ENCODE results near the gene BORCS5. TPM values are rescaled to one million over a fixed set of nuclear protein-coding genes. Genes with fewer than 3 reads are reported as not detected.
A peak's percentile ranks its signal among the peaks of the same experiment; 100 is the strongest.
"Not testable (repeated sequence)": the region's sequence is repeated elsewhere in the genome, so short reads cannot be mapped to it uniquely, and the experiment has no call there.

BORCS5 gene
- total RNA-seq, 5 donors from 2014 or later (not counting 1 experiment from before 2014, with no cell fraction given): 18.0 to 34.0 (median 25.5) TPM

DNA sequence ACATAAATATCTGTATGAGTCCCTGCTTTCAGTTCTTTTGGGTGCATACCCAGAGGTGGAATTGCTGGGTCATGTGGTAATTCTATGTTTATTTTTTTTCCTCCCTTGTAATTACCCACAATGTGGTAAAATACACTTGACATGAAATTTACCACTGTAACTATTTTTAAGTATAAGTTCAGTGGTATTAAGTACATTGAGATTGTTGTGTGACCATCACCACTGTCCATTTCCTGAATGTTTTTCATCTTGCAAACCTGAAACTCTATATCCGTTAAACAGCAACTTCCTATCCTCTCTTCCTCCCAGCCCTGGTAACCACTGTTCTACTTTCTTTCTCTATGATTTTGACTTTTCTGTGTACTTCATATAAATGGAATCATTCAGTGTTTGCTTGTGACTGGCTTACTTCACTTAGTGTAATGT is 51.4 kb downstream of the BORCS5 start:
- ATAC-seq (replicated peaks in 1 of 4) (peak in 2 of 4 experiments; percentile 51 to 77), DNase-seq (peak in 1 of 35 experiments; percentile 32)
- H3K4me1 ChIP-seq (ENCODE audit: control insufficient read depth in 1 of 2, extremely low read depth in 1 of 2, insufficient read depth in 2 of 2, low read length in 2 of 2): peaks cover 0 to 2% of the 10 kb centered on the region in 2 experiments
- H3K36me3 ChIP-seq (ENCODE audit: control insufficient read depth in 2 of 2, extremely low read depth in 1 of 2, insufficient read depth in 1 of 2, low read length in 1 of 2): no peaks in the 10 kb centered on the region
- H3K27ac ChIP-seq (ENCODE audit: low read length): peak overlapping the region; percentile 0
- Mint-ChIP-seq H3K4me3 (no peak overlapping the region), H3K4me1 (peaks cover 34 to 56% (median 37%) of the 10 kb centered on the region in 3 donors), H3K36me3 (peaks cover 34% of the 10 kb centered on the region), H3K27ac (peak overlapping the region; percentile 10 to 23), H3K27me3 (no peaks in the 10 kb centered on the region), H3K9me3 (no peaks in the 10 kb centered on the region)
- ChIA-PET CTCF (no interaction called here), POLR2A (no interaction called here)
- WGBS (ENCODE audit: insufficient coverage): no CpG with 5 or more reads among the region's 1 CpG
- no peaks in the 10 kb centered on the region for H3K27me3 ChIP-seq (replicated peaks in 1 of 2; ENCODE audit: control insufficient read depth in 2 of 2, extremely low read depth in 1 of 2, insufficient read depth in 2 of 2, low read length in 1 of 2)
- H3K9me3 ChIP-seq: no peaks in the 10 kb centered on the region
- no peak overlapping the region for H3K4me3 ChIP-seq (ENCODE audit: control insufficient read depth in 1 of 2, extremely low read depth in 1 of 2, low read length in 1 of 2)

GRCh38 chr12:12409337-12409736 is 52.5 kb downstream of the BORCS5 start:
- H3K27me3 ChIP-seq (replicated peaks in 1 of 2; ENCODE audit: control insufficient read depth in 2 of 2, extremely low read depth in 1 of 2, insufficient read depth in 2 of 2, low read length in 1 of 2); H3K27ac ChIP-seq (ENCODE audit: low read length); H3K27me3 Mint-ChIP-seq; H3K9me3 ChIP-seq; H3K4me3 Mint-ChIP-seq; H3K4me1 ChIP-seq (ENCODE audit: control insufficient read depth in 1 of 2, extremely low read depth in 1 of 2, insufficient read depth in 2 of 2, low read length in 2 of 2); ATAC-seq (replicated peaks in 1 of 4); POLR2A ChIA-PET; H3K36me3 ChIP-seq (ENCODE audit: control insufficient read depth in 2 of 2, extremely low read depth in 1 of 2, insufficient read depth in 1 of 2, low read length in 1 of 2); H3K9me3 Mint-ChIP-seq; H3K4me3 ChIP-seq (ENCODE audit: control insufficient read depth in 1 of 2, extremely low read depth in 1 of 2, low read length in 1 of 2); DNase-seq; CTCF ChIA-PET: not testable (repeated sequence)
- H3K4me1 Mint-ChIP-seq: peaks cover 23 to 46% (median 26%) of the 10 kb centered on the region in 3 donors
- H3K27ac Mint-ChIP-seq: peak overlapping the region in 1 of 2 donors; percentile 25
- WGBS (ENCODE audit: insufficient coverage): no CpG with 5 or more reads among the region's 2 CpGs
- H3K36me3 Mint-ChIP-seq: peaks cover 29% of the 10 kb centered on the region

DNA sequence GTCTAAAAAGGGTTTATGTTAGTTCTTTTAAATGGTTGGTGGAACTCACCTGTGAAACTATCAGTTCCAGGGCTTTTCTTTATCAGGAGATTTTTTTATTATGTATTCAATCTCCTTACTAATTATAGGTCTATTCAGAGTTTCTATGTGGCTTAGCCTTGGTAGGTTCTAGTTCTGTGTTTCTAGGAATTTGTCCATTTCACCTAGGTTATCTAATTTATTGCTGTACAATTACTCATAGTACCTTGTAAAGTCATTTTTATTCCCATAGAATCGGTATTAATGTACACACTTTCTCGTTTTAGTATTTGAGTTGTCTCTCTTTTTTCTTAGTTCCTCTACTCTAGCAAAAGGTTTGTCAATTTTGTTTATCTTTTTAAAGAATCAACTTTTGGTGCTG is 59.0 kb downstream of the BORCS5 start:
- no peaks in the 10 kb centered on the region for H3K27me3 ChIP-seq (replicated peaks in 1 of 2; ENCODE audit: control insufficient read depth in 2 of 2, extremely low read depth in 1 of 2, insufficient read depth in 2 of 2, low read length in 1 of 2)
- no peak overlapping the region for H3K4me3 ChIP-seq (ENCODE audit: control insufficient read depth in 1 of 2, extremely low read depth in 1 of 2, low read length in 1 of 2)
- H3K9me3 Mint-ChIP-seq: peaks cover 0 to 4% (median 0%) of the 10 kb centered on the region in 3 donors
- peaks cover 36% of the 10 kb centered on the region for H3K36me3 Mint-ChIP-seq
- no CpG with 5 or more reads among the region's 2 CpGs for WGBS (ENCODE audit: insufficient coverage)
- peak overlapping the region; percentile 36 to 48 for H3K27ac Mint-ChIP-seq
- no peaks in the 10 kb centered on the region for H3K36me3 ChIP-seq (ENCODE audit: control insufficient read depth in 2 of 2, extremely low read depth in 1 of 2, insufficient read depth in 1 of 2, low read length in 1 of 2)
- H3K4me1 Mint-ChIP-seq: peaks cover 14 to 32% (median 25%) of the 10 kb centered on the region in 3 donors
- no peak overlapping the region for H3K4me3 Mint-ChIP-seq
- no peak for ATAC-seq (replicated peaks in 1 of 4)
- no peak overlapping the region for H3K27ac ChIP-seq (ENCODE audit: low read length)
- no peaks in the 10 kb centered on the region for H3K4me1 ChIP-seq (ENCODE audit: control insufficient read depth in 1 of 2, extremely low read depth in 1 of 2, insufficient read depth in 2 of 2, low read length in 2 of 2)
- CTCF ChIA-PET: interaction anchor here in 1 of 2 donors (0.6 kb wide), 1 partner anchor 104 kb away, joined by 3 read pairs; no protein-coding TSS in a partner anchor
- no peaks in the 10 kb centered on the region for H3K27me3 Mint-ChIP-seq
- H3K9me3 ChIP-seq: no peaks in the 10 kb centered on the region
- POLR2A ChIA-PET: interaction anchor here (0.6 to 0.7 kb wide), 3 partner anchors 32 to 680 kb away, joined by 4 to 6 read pairs (median 5); no protein-coding TSS in a partner anchor
- no peak for DNase-seq

GRCh38 chr12:12419165-12419564 is 62.3 kb downstream of the BORCS5 start:
- not testable (repeated sequence) for ATAC-seq (replicated peaks in 1 of 4); H3K36me3 ChIP-seq (ENCODE audit: control insufficient read depth in 2 of 2, extremely low read depth in 1 of 2, insufficient read depth in 1 of 2, low read length in 1 of 2); H3K27ac ChIP-seq (ENCODE audit: low read length); H3K9me3 ChIP-seq; H3K27ac Mint-ChIP-seq; H3K27me3 ChIP-seq (replicated peaks in 1 of 2; ENCODE audit: control insufficient read depth in 2 of 2, extremely low read depth in 1 of 2, insufficient read depth in 2 of 2, low read length in 1 of 2); H3K27me3 Mint-ChIP-seq; H3K4me3 Mint-ChIP-seq; DNase-seq; H3K4me1 ChIP-seq (ENCODE audit: control insufficient read depth in 1 of 2, extremely low read depth in 1 of 2, insufficient read depth in 2 of 2, low read length in 2 of 2); H3K4me3 ChIP-seq (ENCODE audit: control insufficient read depth in 1 of 2, extremely low read depth in 1 of 2, low read length in 1 of 2)
- peaks cover 52% of the 10 kb centered on the region for H3K36me3 Mint-ChIP-seq
- H3K4me1 Mint-ChIP-seq: peaks cover 4 to 25% (median 18%) of the 10 kb centered on the region in 3 donors
- ChIA-PET CTCF (interaction anchor here in 1 of 2 donors (0.9 kb wide), 1 partner anchor 14 kb away, joined by 3 read pairs; no protein-coding TSS in a partner anchor), POLR2A (interaction anchor here in 1 of 2 donors (0.5 to 0.9 kb wide), 2 partner anchors 21 to 308 kb away, joined by 3 read pairs; no protein-coding TSS in a partner anchor)
- peaks cover 4 to 20% (median 5%) of the 10 kb centered on the region in 3 donors for H3K9me3 Mint-ChIP-seq
- no CpG with 5 or more reads among the region's 3 CpGs for WGBS (ENCODE audit: insufficient coverage)

GRCh38 chr12:12423367-12423766 is 66.5 kb downstream of the BORCS5 start:
- H3K4me3 Mint-ChIP-seq: no peak overlapping the region
- Histone ChIP-seq H3K4me1 (ENCODE audit: control insufficient read depth in 1 of 2, extremely low read depth in 1 of 2, insufficient read depth in 2 of 2, low read length in 2 of 2) (no peaks in the 10 kb centered on the region), H3K9me3 (no peaks in the 10 kb centered on the region), H3K27ac (ENCODE audit: low read length) (no peak overlapping the region), H3K4me3 (ENCODE audit: control insufficient read depth in 1 of 2, extremely low read depth in 1 of 2, low read length in 1 of 2) (no peak overlapping the region), H3K27me3 (replicated peaks in 1 of 2; ENCODE audit: control insufficient read depth in 2 of 2, extremely low read depth in 1 of 2, insufficient read depth in 2 of 2, low read length in 1 of 2) (no peaks in the 10 kb centered on the region), H3K36me3 (ENCODE audit: control insufficient read depth in 2 of 2, extremely low read depth in 1 of 2, insufficient read depth in 1 of 2, low read length in 1 of 2) (no peaks in the 10 kb centered on the region)
- DNase-seq (no peak), ATAC-seq (replicated peaks in 1 of 4) (no peak)
- H3K36me3 Mint-ChIP-seq: peaks cover 67% of the 10 kb centered on the region
- peaks cover 10 to 27% (median 11%) of the 10 kb centered on the region in 3 donors for H3K9me3 Mint-ChIP-seq
- CTCF ChIA-PET: interaction anchor here (1.1 to 1.6 kb wide), 2 partner anchors 44 to 80 kb away, joined by 5 to 6 read pairs; no protein-coding TSS in a partner anchor
- H3K27me3 Mint-ChIP-seq: no peaks in the 10 kb centered on the region
- WGBS (ENCODE audit: insufficient coverage): no CpG with 5 or more reads among the region's 2 CpGs
- POLR2A ChIA-PET: interaction anchor here in 1 of 2 donors (0.6 kb wide), 2 partner anchors 25 to 35 kb away, joined by 3 to 5 read pairs; no protein-coding TSS in a partner anchor
- H3K4me1 Mint-ChIP-seq: peaks cover 15 to 30% (median 23%) of the 10 kb centered on the region in 3 donors
- H3K27ac Mint-ChIP-seq: no peak overlapping the region

DNA sequence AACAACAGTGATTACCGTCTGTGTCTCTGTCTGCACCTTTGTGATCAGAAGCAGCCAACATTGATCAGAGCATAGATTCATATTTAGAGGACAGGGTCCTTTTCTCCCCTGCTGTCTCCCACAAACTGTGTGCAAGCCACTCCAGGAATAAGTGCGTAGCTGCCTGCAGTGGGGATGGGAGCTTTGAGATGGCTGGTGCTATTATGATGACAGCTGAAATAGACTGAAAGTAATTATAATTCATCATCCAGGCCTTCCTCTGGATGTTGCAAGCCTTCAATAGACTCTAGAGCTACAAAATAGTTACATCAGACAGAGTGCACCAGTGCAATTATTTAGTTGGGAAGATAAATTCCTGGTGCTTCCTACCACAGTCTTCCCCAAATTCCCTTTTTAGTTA is 68.1 kb downstream of the BORCS5 start:
- ATAC-seq (replicated peaks in 1 of 4) (no peak), DNase-seq (no peak)
- H3K4me1 Mint-ChIP-seq: peaks cover 22 to 40% (median 35%) of the 10 kb centered on the region in 3 donors
- Histone ChIP-seq H3K27me3 (replicated peaks in 1 of 2; ENCODE audit: control insufficient read depth in 2 of 2, extremely low read depth in 1 of 2, insufficient read depth in 2 of 2, low read length in 1 of 2) (no peaks in the 10 kb centered on the region), H3K4me1 (ENCODE audit: control insufficient read depth in 1 of 2, extremely low read depth in 1 of 2, insufficient read depth in 2 of 2, low read length in 2 of 2) (peaks cover 0 to 9% of the 10 kb centered on the region in 2 experiments), H3K4me3 (ENCODE audit: control insufficient read depth in 1 of 2, extremely low read depth in 1 of 2, low read length in 1 of 2) (no peak overlapping the region), H3K9me3 (no peaks in the 10 kb centered on the region), H3K36me3 (ENCODE audit: control insufficient read depth in 2 of 2, extremely low read depth in 1 of 2, insufficient read depth in 1 of 2, low read length in 1 of 2) (no peaks in the 10 kb centered on the region), H3K27ac (ENCODE audit: low read length) (no peak overlapping the region)
- CTCF ChIA-PET: interaction anchor here in 1 of 2 donors (0.6 kb wide), 1 partner anchor 30 kb away, joined by 6 read pairs; no protein-coding TSS in a partner anchor
- peaks cover 10 to 23% (median 11%) of the 10 kb centered on the region in 3 donors for H3K9me3 Mint-ChIP-seq
- H3K27ac Mint-ChIP-seq: peak overlapping the region in 1 of 2 donors; percentile 16
- H3K36me3 Mint-ChIP-seq: peaks cover 57% of the 10 kb centered on the region
- POLR2A ChIA-PET: no interaction called here
- H3K4me3 Mint-ChIP-seq: no peak overlapping the region
- H3K27me3 Mint-ChIP-seq: no peaks in the 10 kb centered on the region
- no CpG with 5 or more reads among the region's 2 CpGs for WGBS (ENCODE audit: insufficient coverage)
